GM19467 (cell line): ENCODE data around the gene MROH7.

Experiments used
- ATAC-seq: cut with Tn5 transposase; IDR thresholded peaks from one replicate; pipeline ENCODE4 v1.9.1; 2021; ENCODE audit warnings: mild to moderate bottlenecking, moderate library complexity; ENCODE audit not compliant: unreplicated experiment

MROH7 gene

DNA sequence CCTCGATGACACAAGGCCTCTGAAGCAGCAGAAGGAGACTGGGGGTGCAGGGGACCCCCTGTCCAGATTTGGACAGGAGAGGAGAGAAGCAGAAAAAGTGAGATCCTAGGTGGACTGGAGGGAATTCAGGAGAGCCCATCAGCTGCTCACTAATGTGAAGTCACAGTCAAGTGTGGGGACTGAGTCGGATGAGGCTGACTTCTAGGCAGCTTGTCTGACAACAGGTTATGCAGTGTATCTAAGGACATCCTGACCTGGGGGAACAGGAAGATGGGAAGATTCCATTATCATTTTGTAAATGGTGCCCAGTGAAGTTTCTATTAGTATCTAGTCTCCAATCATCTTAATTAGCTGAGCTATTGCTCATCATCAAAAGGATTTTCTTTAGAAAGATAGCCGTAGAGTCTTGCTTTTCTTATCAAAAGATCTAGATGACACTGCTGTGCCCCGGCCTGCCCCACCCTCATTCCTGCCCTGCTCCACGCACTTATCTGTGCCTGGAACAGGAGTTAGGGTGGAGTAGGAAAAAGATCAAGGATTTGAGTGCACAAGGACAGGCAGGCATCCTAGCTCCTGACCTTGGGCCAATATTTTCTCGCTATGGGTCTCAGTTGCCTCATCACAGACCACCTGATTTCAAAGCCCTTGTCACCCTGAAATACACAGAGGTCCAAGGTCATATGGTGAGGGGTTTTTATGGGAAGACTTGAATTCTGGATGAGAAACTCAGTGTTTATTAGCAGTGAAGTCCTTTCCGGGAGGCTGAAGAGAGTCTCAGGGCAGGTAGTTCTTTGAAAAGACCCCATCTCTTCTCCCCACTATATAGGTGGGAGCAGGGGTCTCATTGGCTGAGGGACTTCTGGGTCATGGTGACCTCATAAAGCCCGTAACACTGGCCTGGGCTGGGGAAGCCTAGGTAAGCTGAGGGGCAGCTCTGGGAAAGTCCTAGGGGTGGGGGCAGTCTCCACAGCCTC lies at the start of gene MROH7:
Gene MROH7 (plus strand): TSS at position 924 of the 974 bp plus-strand sequence. CDS start 11,141 bp downstream, outside the sequence.
- no peak for ATAC-seq

DNA sequence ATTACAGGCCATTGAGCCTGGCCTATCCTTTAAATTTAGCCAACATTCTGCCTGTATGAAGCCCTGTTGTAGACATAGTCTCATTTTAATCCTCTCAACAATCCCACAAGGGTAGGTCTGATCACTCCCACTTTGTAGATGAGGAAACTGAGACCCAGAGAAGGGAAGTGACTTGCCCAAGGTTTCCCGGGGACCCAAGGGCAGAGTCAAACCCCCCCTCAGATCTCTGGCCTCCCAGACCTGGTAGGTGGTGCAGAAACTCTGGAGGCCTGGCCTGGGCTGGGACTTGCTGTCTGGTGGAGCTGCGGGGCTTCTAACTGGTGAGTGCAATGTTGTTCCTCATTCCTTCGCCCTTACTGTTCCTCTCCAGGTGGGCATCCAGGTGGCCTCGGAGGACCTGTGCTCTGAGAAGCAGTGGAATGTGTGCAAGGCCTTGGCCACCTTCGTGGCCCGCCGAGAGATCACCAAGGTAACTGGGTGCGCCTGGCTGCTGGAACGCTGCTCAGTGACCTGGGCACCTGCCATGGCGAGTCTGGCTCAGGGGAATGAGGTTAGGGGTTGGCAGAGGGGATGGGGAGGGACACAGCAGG lies 47.9 kb upstream of the MROH7 start:
- no peak for ATAC-seq

GRCh38 chr1:54594463-54594862 lies 47.1 kb upstream of the MROH7 start:
- no peak for ATAC-seq

GRCh38 chr1:54595956-54596498 lies 45.6 kb upstream of the MROH7 start:
- ATAC-seq = no peak

GRCh38 chr1:54596756-54597155 lies 44.8 kb upstream of the MROH7 start:
- no peak for ATAC-seq

GRCh38 chr1:54597455-54598030 lies 44.0 kb upstream of the MROH7 start:
- ATAC-seq = no peak

DNA sequence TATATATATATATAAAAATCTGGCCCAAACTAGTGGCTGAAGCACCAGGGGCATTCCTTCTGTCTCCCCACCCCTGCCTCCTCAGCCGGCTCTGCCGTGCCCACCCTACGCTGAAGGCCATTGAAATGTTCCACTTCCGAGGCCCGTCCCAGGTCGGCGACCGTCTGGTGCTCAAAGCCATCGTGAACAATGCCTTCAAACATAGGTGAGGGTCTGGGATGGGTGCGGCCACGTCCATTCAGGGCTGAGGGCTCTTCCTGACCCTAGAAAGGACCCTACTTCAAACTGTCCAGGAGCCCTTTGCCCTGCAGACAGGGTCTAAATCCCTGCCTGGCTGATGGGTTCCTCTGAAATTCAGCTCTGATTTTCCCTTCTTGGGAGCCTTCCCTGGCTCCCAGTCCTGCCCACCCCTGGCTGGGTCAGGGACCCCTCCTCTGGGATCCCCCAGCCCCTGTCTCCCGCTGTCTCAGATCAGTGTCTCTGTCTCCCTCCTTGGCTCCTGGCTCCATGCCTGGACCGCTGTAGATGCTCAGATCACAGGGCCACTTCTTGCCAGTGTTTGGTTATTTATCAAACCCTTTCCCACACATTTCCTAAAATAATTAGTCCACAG lies 42.3 kb upstream of the MROH7 start:
- ATAC-seq = no peak

DNA sequence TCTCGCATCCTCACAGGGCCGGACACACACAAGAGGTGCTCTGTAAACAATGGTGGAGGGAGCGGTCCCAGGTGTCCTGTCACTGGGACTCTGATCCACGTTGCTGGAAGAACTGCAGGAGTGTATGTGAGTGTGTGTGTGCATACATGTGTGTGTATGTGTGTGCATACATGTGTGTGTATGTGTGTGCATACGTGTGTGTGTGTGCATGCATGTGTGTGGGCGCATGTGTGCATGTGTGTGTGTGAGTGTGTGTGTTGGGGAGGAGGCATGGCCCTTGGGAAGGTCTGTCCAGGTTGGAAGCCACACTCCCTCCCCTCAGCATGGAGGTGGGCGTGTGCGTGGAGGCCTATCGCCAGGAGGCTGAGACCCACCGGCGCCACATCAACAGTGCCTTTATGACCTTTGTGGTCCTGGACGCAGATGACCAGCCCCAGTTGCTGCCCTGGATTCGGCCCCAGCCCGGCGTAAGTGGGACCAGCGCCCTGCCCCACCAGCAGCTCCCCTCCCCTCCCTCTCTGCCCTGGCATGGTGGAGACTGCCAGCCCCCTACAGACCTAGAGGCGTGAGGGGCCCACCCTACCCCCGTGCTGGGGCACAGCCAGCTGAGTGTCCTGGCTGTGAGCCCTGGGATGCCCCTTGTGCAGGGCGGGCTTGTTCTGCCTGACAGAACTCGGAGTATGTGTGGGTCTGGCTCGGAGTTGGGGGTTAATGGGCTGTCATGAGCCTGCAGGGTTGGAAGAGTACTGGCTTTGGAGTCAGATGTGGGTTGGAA lies 40.5 kb upstream of the MROH7 start:
- ATAC-seq = no peak

DNA sequence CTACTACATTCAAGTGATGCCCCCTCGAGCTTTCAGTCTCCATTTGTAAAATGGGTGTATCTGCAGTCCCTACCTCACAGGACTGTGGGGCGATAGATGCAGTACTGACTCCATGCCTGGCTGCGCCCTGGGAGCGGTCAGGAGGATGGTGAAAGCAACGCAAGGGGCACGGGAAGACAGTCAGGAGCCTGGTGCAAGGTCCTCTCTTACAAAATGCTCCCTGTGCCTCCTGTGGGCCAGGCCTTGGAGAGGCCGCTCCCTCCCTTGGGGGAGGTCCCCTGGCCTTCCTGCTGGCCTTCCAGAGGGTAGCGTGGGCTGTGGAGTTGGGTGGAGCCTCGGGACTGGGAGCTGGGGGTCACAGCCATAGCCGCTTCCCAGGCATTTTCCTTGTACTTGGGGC lies 39.9 kb upstream of the MROH7 start:
- no peak for ATAC-seq

GRCh38 chr1:54602554-54602953 lies 39.0 kb upstream of the MROH7 start:
- no peak for ATAC-seq

DNA sequence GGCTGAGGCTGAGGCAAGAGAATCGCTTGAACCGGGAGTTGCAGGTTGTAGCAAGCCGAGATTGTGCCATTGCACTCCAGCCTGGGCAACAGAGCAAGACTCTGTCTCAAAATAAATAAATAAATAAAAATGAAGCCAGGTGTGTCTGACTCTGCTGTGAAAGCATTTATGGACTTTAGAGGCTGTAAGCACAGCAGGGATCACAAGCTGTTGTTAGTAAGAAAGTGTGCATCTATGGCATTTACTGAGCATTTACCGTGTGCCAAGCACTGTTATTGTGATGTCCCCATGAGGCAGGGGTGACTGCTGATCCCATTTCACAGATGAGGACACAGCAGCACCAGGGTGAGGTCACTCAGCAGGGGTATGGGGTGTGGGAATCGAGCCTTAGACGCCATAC lies 38.3 kb upstream of the MROH7 start:
- ATAC-seq = no peak

DNA sequence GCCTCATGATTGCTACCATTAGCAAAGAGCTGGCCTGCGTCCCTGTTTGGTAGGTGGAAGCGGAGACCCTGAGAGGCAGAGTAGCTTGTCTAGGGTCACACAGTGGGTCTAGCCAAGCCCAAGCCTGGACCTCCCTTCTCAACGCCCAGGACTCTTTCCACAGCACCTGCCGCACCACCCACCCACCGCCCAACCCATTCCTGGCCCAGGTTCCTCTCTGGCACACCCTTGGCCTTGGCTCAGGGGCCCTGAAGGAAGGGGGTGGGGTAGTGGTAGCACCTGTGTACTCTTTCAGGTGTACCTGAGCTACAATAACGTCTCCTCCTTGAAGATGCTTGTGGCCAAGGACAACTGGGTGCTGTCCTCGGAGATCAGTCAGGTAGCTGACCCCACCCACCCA lies 37.5 kb upstream of the MROH7 start:
- no peak for ATAC-seq

DNA sequence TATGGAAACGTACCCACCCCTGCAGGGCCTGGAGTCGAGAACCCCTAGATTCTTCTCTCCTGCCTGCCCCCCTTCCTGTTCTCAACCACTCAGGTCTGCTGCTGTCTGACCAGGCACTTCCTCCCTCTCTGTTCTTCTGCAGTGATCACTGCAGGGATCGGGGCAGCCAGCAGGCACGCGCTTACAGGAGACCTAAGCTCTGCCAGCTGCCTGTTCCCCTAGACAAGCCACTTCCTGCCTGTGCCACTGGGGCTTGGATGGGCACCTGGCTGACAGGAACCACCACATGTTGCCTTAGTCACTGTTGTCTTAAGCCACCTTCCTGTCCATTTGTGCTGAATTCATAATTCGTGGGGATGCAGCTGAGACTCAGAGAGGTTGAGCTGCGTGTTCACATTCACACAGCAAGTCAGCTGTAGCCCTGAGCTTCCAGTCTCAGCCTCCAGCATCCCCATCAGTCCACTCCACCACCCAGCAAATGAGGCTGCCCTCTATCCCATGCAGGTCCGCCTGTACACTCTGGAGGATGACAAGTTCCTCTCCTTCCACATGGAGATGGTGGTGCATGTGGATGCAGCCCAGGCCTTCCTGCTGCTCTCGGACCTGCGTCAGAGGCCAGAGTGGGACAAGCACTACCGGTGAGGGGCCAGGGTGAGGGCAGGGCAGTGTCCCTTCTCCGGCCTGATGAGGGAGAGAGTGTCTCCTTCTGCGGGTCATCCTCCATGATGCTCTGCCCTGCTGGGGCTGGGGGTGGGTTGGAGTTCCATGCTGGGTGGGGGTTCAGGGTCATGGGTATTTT lies 36.8 kb upstream of the MROH7 start:
- ATAC-seq = no peak

DNA sequence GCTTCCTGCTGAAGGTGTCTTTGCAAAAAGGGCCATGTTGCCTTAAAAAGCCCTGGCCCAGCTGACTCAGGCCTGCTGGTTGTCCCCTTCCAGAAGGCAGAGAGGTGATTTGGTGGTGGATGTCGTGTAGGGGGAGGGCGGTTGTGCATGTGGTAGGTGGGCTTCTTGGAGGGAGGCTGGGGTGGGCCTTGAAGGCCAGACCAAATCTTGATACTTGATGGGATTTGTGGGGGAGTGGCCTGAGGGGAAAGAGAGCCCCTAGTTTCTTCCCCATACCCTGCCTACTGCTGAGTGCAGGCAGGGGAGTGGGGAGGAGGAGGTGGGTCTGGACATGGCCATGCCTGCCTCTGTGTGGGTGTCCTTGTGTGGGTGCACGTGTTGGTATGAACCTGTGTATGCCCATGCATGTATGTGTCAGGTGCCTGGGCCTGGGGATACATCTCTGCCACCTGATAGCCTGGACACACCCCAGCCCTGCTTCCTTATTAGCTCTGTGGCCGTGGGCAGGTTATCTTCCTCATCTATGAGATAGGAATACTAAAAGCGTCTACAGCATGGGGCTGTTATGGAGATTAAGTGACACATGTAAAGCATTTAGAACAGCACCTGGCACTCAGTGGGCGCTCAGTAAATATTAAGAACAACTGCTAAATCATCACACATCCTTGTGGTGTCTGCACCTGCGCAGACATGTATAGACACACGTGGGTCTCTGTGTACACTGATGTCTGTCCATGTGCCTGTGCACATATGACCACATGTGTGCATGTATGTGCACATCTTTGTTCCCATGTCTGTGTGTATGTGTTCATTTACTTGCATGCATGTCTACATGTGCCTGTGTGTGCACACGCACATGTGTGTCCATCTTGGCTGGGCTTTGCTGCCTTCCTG lies 35.2 kb upstream of the MROH7 start:
- no peak for ATAC-seq

GRCh38 chr1:54606990-54607325 lies 34.6 kb upstream of the MROH7 start:
- no peak for ATAC-seq

DNA sequence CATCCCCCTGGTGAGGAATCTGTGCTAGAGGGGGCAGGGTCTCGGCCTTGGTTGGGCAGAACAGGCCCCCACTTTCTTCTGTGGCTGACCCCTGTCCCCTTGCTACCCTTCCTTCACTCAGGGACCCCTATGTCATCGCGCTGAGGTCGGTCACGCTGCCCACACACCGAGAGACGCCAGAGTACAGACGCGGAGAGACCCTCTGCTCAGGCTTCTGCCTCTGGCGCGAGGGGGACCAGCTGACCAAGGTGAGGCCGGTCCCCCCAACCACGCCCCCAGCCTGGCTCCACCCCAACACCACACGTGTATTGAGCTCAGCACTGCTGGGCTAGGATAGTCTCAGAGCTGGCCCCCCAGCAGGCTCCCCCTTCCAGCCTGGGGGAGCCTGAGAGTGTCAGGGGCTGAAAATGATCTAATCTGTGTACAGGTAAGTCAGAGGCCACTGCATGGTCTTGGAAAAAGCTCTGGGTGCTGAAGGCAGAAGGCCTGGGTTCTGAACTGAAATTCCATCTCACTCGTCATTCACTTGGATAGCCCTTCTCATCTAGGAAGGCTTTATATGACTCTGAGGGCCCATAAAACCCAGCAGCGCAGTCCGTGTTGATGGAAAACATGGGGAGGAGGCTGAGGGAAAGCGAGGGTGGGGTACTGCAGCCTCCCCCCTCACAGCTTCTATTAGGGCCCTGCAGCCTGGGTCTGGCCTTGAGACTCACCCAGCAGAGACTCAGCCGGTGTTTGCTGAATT lies 33.6 kb upstream of the MROH7 start:
- no peak for ATAC-seq

DNA sequence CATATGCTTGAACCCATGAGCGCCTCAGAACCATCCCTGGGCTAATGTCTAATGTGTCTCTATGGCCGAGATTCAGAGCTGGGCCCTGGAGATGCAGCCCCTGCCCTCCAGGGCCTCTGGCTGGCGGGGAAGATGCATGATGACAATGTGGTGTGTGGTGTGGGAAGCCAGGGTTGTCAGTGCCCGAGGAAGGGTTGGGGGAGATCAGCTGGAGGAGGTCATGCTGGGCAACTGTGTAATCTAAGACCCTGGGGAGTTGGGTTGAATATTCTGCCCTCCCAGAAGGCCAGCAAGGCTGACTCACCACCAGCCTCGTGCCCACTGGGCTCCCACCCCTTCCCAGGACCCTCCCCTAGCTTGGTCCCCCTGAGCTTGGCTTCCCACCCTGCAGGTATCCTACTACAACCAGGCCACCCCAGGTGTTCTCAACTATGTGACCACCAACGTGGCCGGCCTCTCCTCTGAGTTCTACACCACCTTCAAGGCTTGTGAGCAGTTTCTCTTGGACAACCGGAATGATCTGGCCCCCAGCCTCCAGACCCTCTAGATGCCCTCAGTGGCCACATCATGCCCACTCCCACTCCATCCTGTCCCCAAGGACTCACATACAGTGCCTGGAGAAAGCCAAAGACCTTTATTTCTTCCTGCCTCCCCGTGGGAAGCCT lies 32.9 kb upstream of the MROH7 start:
- no peak for ATAC-seq
